Astrocyte (in vitro differentiated cells and primary cell): ENCODE measurements around the gene CACNA1D.

Source experiments
- EZH2 ChIP-seq: IDR thresholded peaks from 2 replicates; pipeline ENCODE4 v1.6.1; 2012; ENCODE audit warnings: mild to moderate bottlenecking, low read length, inconsistent platforms; ENCODE audit not compliant: insufficient read depth
- TF ChIP-seq, protein P1 (sequence below): IDR thresholded peaks from 2 replicates; pipeline ENCODE4 v1.5.1; 2011; ENCODE audit warnings: low read depth, mild to moderate bottlenecking, inconsistent platforms, low read length, moderate library complexity; ENCODE audit not compliant: insufficient read depth

DNA sequence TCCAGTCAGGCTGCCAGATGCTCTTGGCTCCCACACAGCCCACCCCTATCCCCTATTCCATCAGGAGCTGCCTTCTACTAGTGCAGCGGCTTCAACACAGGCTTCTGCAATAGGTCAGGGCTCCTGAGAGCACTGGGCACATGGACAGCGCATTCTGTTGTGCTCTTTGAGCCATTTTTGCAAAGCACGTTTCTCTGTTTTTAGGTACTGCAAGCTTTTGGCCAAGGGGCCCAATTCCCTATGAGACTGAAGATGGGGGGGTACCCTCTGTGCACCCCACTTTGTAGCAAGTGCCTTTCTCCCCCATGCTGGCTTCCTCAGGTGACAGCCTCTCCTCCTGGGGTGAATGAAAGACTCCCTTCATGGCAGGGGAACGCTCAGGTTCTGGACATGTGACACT, 320.7 kb downstream of the CACNA1D start:
- TF ChIP-seq, protein P1, sequence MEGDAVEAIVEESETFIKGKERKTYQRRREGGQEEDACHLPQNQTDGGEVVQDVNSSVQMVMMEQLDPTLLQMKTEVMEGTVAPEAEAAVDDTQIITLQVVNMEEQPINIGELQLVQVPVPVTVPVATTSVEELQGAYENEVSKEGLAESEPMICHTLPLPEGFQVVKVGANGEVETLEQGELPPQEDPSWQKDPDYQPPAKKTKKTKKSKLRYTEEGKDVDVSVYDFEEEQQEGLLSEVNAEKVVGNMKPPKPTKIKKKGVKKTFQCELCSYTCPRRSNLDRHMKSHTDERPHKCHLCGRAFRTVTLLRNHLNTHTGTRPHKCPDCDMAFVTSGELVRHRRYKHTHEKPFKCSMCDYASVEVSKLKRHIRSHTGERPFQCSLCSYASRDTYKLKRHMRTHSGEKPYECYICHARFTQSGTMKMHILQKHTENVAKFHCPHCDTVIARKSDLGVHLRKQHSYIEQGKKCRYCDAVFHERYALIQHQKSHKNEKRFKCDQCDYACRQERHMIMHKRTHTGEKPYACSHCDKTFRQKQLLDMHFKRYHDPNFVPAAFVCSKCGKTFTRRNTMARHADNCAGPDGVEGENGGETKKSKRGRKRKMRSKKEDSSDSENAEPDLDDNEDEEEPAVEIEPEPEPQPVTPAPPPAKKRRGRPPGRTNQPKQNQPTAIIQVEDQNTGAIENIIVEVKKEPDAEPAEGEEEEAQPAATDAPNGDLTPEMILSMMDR, result no peak
- no peak for TF ChIP-seq EZH2
